HCT116 (cell line): Measurements from ENCODE around the gene SGCA. TPM values are rescaled to one million over a fixed set of nuclear protein-coding genes. Genes with fewer than 3 reads are reported as not detected.

Source experiments
- ATAC-seq: fragments of 200-7000 bp; cut with Tn5 transposase; 2 replicates; pipeline ENCODE4 v1.9.1; 2020; ENCODE audit warnings: mild to moderate bottlenecking, moderate library complexity
- BruUV-seq: library from RNA; stranded (reverse); fragments of 400-500 nt; replicated peaks from 2 replicates; lab custom pipeline; 2021; lab: Mats Ljungman, UMichigan
- CTCF ChIA-PET: fragments of 300-600 bp; sonication (Branson Sonifier 250); formaldehyde crosslinking; loops from one replicate; lab custom pipeline; 2021; ENCODE audit warnings: antibody characterized with exemption; lab: Charles Lee
- POLR2A ChIA-PET: fragments of 300-600, 350-600 bp; sonication (Branson Sonifier 250); formaldehyde crosslinking; loops from one replicate; lab custom pipeline; 2021; ENCODE audit warnings: antibody characterized with exemption; lab: Charles Lee
- RAD21 ChIA-PET, 2 experiments: fragments of 300-600 bp; sonication (Branson Sonifier 250); formaldehyde crosslinking; loops; one replicate each; lab custom pipeline; 2023; ENCODE audit warnings: low total read pairs in 2 of 2; ENCODE audit not compliant: uncharacterized antibody in 2 of 2, unreplicated experiment in 2 of 2, low non-redundant PET in 1 of 2; lab: Charles Lee
- DNase-seq: peaks from one replicate; pipeline ENCODE4 v3.0.0-alpha.2; 2010; ENCODE audit warnings: low read depth, low spot score
- H2AFZ ChIP-seq: fragments of 200-600 bp; shearing (Covaris generic), sonication (generic); 2 replicates; pipeline ENCODE4 v1.6.1; 2017; ENCODE audit warnings: low read depth, mixed run types, mixed read lengths, antibody characterized with exemption, low read length; ENCODE audit not compliant: poor library complexity, severe bottlenecking
- H3K27ac ChIP-seq: 2 replicates; pipeline ENCODE4 v1.5.1; 2012; ENCODE audit warnings: low read depth, low read length
- H3K27me3 ChIP-seq: fragments of 200-600 bp; sonication (generic); 2 replicates; pipeline ENCODE4 v1.6.1; 2016; ENCODE audit warnings: mixed run types, low read length, mixed read lengths; ENCODE audit not compliant: insufficient read depth
- H3K36me3 ChIP-seq, 2 experiments: fragments of 200-500 bp in 1 of 2; fragments of 200-600 bp in 1 of 2; sonication (Bioruptor generic) in 1 of 2; sonication (generic) in 1 of 2; 2 replicates each; pipeline versions ENCODE4 v1.5.1 to v1.6.1; 2014 to 2016; ENCODE audit warnings: low read length in 2 of 2, inconsistent platforms in 1 of 2, mixed read lengths in 1 of 2, mixed run types in 1 of 2; ENCODE audit not compliant: insufficient read depth in 2 of 2, control insufficient read depth in 1 of 2
- H3K4me1 ChIP-seq, 2 experiments: fragments of 200-600 bp in 1 of 2; sonication (generic) in 1 of 2; 2 replicates each; pipeline versions ENCODE4 v1.5.1 to v1.6.1; 2012 to 2017; ENCODE audit warnings: low read length in 2 of 2, inconsistent platforms in 1 of 2, mild to moderate bottlenecking in 1 of 2, mixed read lengths in 1 of 2, mixed run types in 1 of 2, moderate library complexity in 1 of 2; ENCODE audit not compliant: insufficient read depth in 2 of 2, control insufficient read depth in 1 of 2
- H3K4me2 ChIP-seq: fragments of 200-600 bp; sonication (generic); 2 replicates; pipeline ENCODE4 v1.6.1; 2017; ENCODE audit warnings: mixed run types, low read length, mixed read lengths
- H3K4me3 ChIP-seq, 2 experiments: fragments of 200-600 bp in 1 of 2; sonication (generic) in 1 of 2; replicated peaks in 1 of 2; 2 replicates each; pipeline ENCODE4 v1.5.1; 2011 to 2016; ENCODE audit warnings: low read length in 2 of 2, control low read depth in 1 of 2, low read depth in 1 of 2, mild to moderate bottlenecking in 1 of 2, mixed read lengths in 1 of 2, mixed run types in 1 of 2
- H3K79me2 ChIP-seq: fragments of 200-600 bp; sonication (generic); 2 replicates; pipeline ENCODE4 v1.6.1; 2017; ENCODE audit warnings: mild to moderate bottlenecking, mixed run types, low read length, moderate library complexity, mixed read lengths; ENCODE audit not compliant: insufficient read depth
- H3K9ac ChIP-seq: fragments of 200-600 bp; sonication (generic); 2 replicates; pipeline ENCODE4 v1.6.1; 2016; ENCODE audit warnings: low read length, mixed read lengths
- H3K9me2 ChIP-seq: fragments of 200-600 bp; sonication (generic), shearing (Covaris generic); 2 replicates; pipeline ENCODE4 v1.6.1; 2017; ENCODE audit warnings: mixed run types, mild to moderate bottlenecking, moderate library complexity; ENCODE audit not compliant: insufficient read depth
- H3K9me3 ChIP-seq, 2 experiments: fragments of 200-500 bp in 1 of 2; fragments of 200-600 bp in 1 of 2; sonication (Bioruptor generic) in 1 of 2; sonication (generic) in 1 of 2; 2 replicates each; pipeline ENCODE4 v1.6.1; 2014 to 2017; ENCODE audit warnings: low read length in 2 of 2, mixed read lengths in 2 of 2, inconsistent platforms in 1 of 2, low read depth in 1 of 2, mild to moderate bottlenecking in 1 of 2, mixed run types in 1 of 2, moderate library complexity in 1 of 2; ENCODE audit not compliant: control insufficient read depth in 1 of 2, insufficient read depth in 1 of 2
- H4K20me1 ChIP-seq: fragments of 200-600 bp; sonication (generic), shearing (Covaris generic); 2 replicates; pipeline ENCODE4 v1.6.1; 2017; ENCODE audit warnings: mixed run types, mild to moderate bottlenecking, moderate library complexity; ENCODE audit not compliant: insufficient read depth
- CBX3 ChIP-seq: IDR thresholded peaks from 2 replicates; pipeline ENCODE4 v1.6.1; 2012; ENCODE audit warnings: low read depth
- ELF1 ChIP-seq: IDR thresholded peaks from 2 replicates; pipeline ENCODE4 v1.6.1; 2012; ENCODE audit warnings: low read depth, borderline replicate concordance
- POLR2A ChIP-seq: IDR thresholded peaks from 2 replicates; pipeline ENCODE4 v1.7.0; 2011; ENCODE audit warnings: borderline replicate concordance; ENCODE audit not compliant: insufficient read depth, insufficient read length; ENCODE audit errors: extremely low read depth
- RAD21 ChIP-seq: IDR thresholded peaks from 2 replicates; pipeline ENCODE4 v1.6.1; 2012; ENCODE audit warnings: low read depth, mild to moderate bottlenecking
- SIN3A ChIP-seq: IDR thresholded peaks from 2 replicates; pipeline ENCODE4 v1.6.1; 2012; ENCODE audit warnings: low read depth
- SRF ChIP-seq: IDR thresholded peaks from 2 replicates; pipeline ENCODE4 v1.6.1; 2012; ENCODE audit warnings: low read depth
- ZFX ChIP-seq: fragments of 450-650 bp; IDR thresholded peaks from 2 replicates; pipeline ENCODE4 v1.6.1; 2017
- ZNF274 ChIP-seq: fragments of 200-500 bp; sonication (Bioruptor generic); IDR thresholded peaks from 2 replicates; pipeline ENCODE4 v1.6.1; 2014; ENCODE audit warnings: mild to moderate bottlenecking, low read depth, low read length, inconsistent platforms
- intact Hi-C: fragments of 100-400 bp; cut with micrococcal nuclease; formaldehyde crosslinking; loops from 2 replicates; pipeline ENCODE4 v1.10.0; 2022
- total RNA-seq: library from RNA; stranded (reverse); gene quantifications from one replicate; pipeline ENCODE4 v1.2.1, GENCODE V29; 2021; ENCODE audit not compliant: unreplicated experiment
- TF ChIP-seq, protein P1 (sequence below): IDR thresholded peaks from 2 replicates; pipeline ENCODE4 v1.6.1; 2012; ENCODE audit warnings: low read depth
- TF ChIP-seq, protein P2 (sequence below): IDR thresholded peaks from 2 replicates; pipeline ENCODE4 v1.6.1; 2012
- TF ChIP-seq, protein P3 (sequence below): IDR thresholded peaks from 2 replicates; pipeline ENCODE4 v1.6.1; 2012
- TF ChIP-seq, protein P4 (sequence below): IDR thresholded peaks from 2 replicates; pipeline ENCODE4 v1.6.1; 2011; ENCODE audit warnings: mild to moderate bottlenecking, low read length, moderate library complexity; ENCODE audit not compliant: insufficient replicate concordance; ENCODE audit errors: extremely low read depth

SGCA gene
- total RNA-seq, 1 experiment from 2014 or later = 0.37 TPM

DNA sequence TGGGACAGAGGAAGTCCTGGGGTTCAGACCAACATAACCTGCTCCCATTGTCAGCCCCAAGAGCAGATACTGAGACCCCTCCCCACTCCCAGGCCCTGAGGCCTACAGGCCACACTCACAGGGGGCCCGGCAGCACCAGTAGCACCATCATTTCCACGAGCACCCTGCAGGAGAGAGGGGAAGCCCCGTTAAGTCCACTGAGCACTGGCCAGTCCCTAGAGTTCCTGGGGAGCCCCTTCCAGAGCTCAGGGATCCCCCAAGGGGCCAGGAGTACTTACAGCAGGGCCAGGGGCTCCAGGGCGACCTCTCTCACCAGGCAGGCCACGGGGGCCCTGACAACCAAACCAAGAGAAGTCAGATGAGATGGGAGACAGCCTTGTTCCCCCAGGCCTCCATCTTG lies 30.2 kb downstream of the SGCA start:
- Histone ChIP-seq H3K27ac (no peak overlapping the region), H3K36me3 (peaks cover 0 to 11% of the 10 kb centered on the region in 2 experiments; a peak in 1 of 4 replicates), H3K9me2 (no peaks in the 10 kb centered on the region), H2AFZ (no peak overlapping the region), H3K9ac (no peak overlapping the region), H3K4me2 (no peak overlapping the region), H3K4me3 (no peak overlapping the region), H4K20me1 (no peaks in the 10 kb centered on the region), H3K4me1 (peaks cover 9 to 35% of the 10 kb centered on the region in 2 experiments), H3K9me3 (no peaks in the 10 kb centered on the region), H3K79me2 (no peaks in the 10 kb centered on the region), H3K27me3 (no peaks in the 10 kb centered on the region)
- DNase-seq = no peak
- ChIA-PET POLR2A (interaction anchor here (1.2 to 1.5 kb wide), 2 partner anchors 18 to 27 kb away, joined by 3 read pairs; no protein-coding TSS in a partner anchor), RAD21 (interaction anchor here in 1 of 2 experiments (3.0 kb wide), 1 partner anchor 27 kb away, joined by 26 read pairs; no protein-coding TSS in a partner anchor), CTCF (interaction anchor here (1.0 to 3.5 kb wide), 2 partner anchors 25 to 32 kb away, joined by 4 to 59 read pairs; no protein-coding TSS in a partner anchor)
- 0 out of 2 replicates have a peak, but pooled peaks have one; percentile 8 for TF ChIP-seq ZFX
- TF ChIP-seq, protein P1, sequence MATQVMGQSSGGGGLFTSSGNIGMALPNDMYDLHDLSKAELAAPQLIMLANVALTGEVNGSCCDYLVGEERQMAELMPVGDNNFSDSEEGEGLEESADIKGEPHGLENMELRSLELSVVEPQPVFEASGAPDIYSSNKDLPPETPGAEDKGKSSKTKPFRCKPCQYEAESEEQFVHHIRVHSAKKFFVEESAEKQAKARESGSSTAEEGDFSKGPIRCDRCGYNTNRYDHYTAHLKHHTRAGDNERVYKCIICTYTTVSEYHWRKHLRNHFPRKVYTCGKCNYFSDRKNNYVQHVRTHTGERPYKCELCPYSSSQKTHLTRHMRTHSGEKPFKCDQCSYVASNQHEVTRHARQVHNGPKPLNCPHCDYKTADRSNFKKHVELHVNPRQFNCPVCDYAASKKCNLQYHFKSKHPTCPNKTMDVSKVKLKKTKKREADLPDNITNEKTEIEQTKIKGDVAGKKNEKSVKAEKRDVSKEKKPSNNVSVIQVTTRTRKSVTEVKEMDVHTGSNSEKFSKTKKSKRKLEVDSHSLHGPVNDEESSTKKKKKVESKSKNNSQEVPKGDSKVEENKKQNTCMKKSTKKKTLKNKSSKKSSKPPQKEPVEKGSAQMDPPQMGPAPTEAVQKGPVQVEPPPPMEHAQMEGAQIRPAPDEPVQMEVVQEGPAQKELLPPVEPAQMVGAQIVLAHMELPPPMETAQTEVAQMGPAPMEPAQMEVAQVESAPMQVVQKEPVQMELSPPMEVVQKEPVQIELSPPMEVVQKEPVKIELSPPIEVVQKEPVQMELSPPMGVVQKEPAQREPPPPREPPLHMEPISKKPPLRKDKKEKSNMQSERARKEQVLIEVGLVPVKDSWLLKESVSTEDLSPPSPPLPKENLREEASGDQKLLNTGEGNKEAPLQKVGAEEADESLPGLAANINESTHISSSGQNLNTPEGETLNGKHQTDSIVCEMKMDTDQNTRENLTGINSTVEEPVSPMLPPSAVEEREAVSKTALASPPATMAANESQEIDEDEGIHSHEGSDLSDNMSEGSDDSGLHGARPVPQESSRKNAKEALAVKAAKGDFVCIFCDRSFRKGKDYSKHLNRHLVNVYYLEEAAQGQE = no peak
- no peak for TF ChIP-seq SRF
- BruUV-seq = no TSS peak
- no peak for ATAC-seq
- intact Hi-C loops = loop anchor here (5.0 kb wide), 1 partner anchor 629 kb away; no protein-coding TSS in a partner anchor

DNA sequence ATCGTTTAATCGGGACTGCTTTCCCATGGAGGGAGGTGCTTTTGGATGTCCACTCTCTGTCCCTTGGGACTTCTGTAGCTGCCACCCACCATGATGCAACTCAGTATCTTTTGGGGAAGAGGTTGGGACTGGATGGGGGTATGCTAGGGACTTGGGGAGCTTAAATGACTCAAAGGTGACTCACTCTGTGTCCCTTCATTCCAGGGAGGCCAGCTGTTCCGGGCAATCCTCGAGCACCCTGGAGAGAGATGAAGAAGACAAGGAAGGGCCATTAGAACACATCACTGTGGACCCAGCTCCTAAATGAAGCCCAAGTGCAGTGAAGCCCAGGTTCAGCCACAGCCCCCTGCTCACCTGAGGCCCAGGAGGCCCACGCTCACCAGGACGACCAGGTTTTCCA lies 31.0 kb downstream of the SGCA start:
- intact Hi-C loops = loop anchor here (5.0 kb wide), 1 partner anchor 630 kb away; no protein-coding TSS in a partner anchor
- BruUV-seq = no TSS peak
- TF ChIP-seq POLR2A (no peak), SIN3A (no peak), CBX3 (no peak), ZNF274 (no peak), ELF1 (no peak), RAD21 (no peak)
- TF ChIP-seq, protein P2, sequence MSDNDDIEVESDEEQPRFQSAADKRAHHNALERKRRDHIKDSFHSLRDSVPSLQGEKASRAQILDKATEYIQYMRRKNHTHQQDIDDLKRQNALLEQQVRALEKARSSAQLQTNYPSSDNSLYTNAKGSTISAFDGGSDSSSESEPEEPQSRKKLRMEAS = no peak
- TF ChIP-seq, protein P3, sequence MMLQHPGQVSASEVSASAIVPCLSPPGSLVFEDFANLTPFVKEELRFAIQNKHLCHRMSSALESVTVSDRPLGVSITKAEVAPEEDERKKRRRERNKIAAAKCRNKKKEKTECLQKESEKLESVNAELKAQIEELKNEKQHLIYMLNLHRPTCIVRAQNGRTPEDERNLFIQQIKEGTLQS = no peak
- TF ChIP-seq, protein P4, sequence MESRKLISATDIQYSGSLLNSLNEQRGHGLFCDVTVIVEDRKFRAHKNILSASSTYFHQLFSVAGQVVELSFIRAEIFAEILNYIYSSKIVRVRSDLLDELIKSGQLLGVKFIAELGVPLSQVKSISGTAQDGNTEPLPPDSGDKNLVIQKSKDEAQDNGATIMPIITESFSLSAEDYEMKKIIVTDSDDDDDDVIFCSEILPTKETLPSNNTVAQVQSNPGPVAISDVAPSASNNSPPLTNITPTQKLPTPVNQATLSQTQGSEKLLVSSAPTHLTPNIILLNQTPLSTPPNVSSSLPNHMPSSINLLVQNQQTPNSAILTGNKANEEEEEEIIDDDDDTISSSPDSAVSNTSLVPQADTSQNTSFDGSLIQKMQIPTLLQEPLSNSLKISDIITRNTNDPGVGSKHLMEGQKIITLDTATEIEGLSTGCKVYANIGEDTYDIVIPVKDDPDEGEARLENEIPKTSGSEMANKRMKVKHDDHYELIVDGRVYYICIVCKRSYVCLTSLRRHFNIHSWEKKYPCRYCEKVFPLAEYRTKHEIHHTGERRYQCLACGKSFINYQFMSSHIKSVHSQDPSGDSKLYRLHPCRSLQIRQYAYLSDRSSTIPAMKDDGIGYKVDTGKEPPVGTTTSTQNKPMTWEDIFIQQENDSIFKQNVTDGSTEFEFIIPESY = no peak

More for the DNA sequence above, 31.0 kb downstream of the SGCA start:
- CTCF ChIA-PET = interaction anchor here (0.7 to 3.5 kb wide), 5 partner anchors 18 to 81 kb away, joined by 3 to 59 read pairs (median 4); no protein-coding TSS in a partner anchor
- DNase-seq = no peak
- no peaks in the 10 kb centered on the region for H3K9me2 ChIP-seq
- no peak for ATAC-seq
- peaks cover 0 to 8% of the 10 kb centered on the region in 2 experiments; a peak in 1 of 4 replicates for H3K36me3 ChIP-seq
- no peaks in the 10 kb centered on the region for H3K27me3 ChIP-seq
- POLR2A ChIA-PET = interaction anchor here (1.2 to 1.5 kb wide), 2 partner anchors 19 to 27 kb away, joined by 3 read pairs; no protein-coding TSS in a partner anchor
- no peaks in the 10 kb centered on the region for H3K9me3 ChIP-seq
- no peak overlapping the region for H3K4me2 ChIP-seq
- H2AFZ ChIP-seq = no peak overlapping the region
- no peaks in the 10 kb centered on the region for H3K79me2 ChIP-seq
- H3K4me3 ChIP-seq = no peak overlapping the region
- H3K4me1 ChIP-seq = peaks cover 10 to 39% of the 10 kb centered on the region in 2 experiments
- RAD21 ChIA-PET = interaction anchor here in 1 of 2 experiments (3.0 kb wide), 1 partner anchor 27 kb away, joined by 26 read pairs; no protein-coding TSS in a partner anchor
- H3K27ac ChIP-seq = no peak overlapping the region
- H3K9ac ChIP-seq = no peak overlapping the region
- no peaks in the 10 kb centered on the region for H4K20me1 ChIP-seq
